Keratinocyte (primary cell): Measurements from ENCODE around the gene AFAP1L1. TPM values are rescaled to one million over a fixed set of nuclear protein-coding genes. Genes with fewer than 3 reads are reported as not detected.

Experiments used
- DNase-seq: peaks from one replicate; pipeline ENCODE4 v3.0.0-alpha.2; 2011; ENCODE audit warnings: low read depth, missing footprints, low spot score
- FAIRE-seq: peaks from 2 replicates; lab custom pipeline; 2011; peaks lifted over from hg19 to GRCh38; lab: Jason Lieb, UNC
- H2AFZ ChIP-seq: 2 replicates; pipeline ENCODE4 v1.6.0; 2012; ENCODE audit warnings: low read length, control low read depth, inconsistent platforms; ENCODE audit not compliant: control insufficient read depth
- H3K27ac ChIP-seq: 2 replicates; pipeline ENCODE4 v1.5.1; 2011; ENCODE audit warnings: low read length; ENCODE audit not compliant: control insufficient read depth, insufficient read depth
- H3K27me3 ChIP-seq: 3 replicates; pipeline ENCODE4 v1.6.0; 2011; ENCODE audit warnings: low read length; ENCODE audit not compliant: control insufficient read depth, insufficient read depth; ENCODE audit errors: extremely low read depth
- H3K36me3 ChIP-seq, 2 experiments: 2 replicates in 1 of 2; 3 replicates in 1 of 2; pipeline ENCODE4 v1.5.1; 2011; ENCODE audit warnings: low read length in 2 of 2, mild to moderate bottlenecking in 1 of 2; ENCODE audit not compliant: control insufficient read depth in 2 of 2, insufficient read depth in 2 of 2; ENCODE audit errors: extremely low read depth in 1 of 2
- H3K4me1 ChIP-seq: 3 replicates; pipeline ENCODE4 v1.5.1; 2011; ENCODE audit warnings: low read length; ENCODE audit not compliant: control insufficient read depth, insufficient read depth; ENCODE audit errors: extremely low read depth
- H3K4me2 ChIP-seq: 3 replicates; pipeline ENCODE4 v1.6.0; 2011; ENCODE audit warnings: low read depth, low read length; ENCODE audit not compliant: control insufficient read depth, insufficient read depth; ENCODE audit errors: extremely low read depth
- H3K4me3 ChIP-seq, 3 experiments: fragments of 200-600 bp in 1 of 3; sonication (generic) in 1 of 3; 2 replicates in 2 of 3; 3 replicates in 1 of 3; pipeline ENCODE4 v1.5.1; 2011 to 2016; ENCODE audit warnings: low read length in 3 of 3, mild to moderate bottlenecking in 3 of 3, control low read depth in 2 of 3, inconsistent platforms in 1 of 3, low read depth in 1 of 3, mixed read lengths in 1 of 3, mixed run types in 1 of 3, moderate library complexity in 1 of 3; ENCODE audit not compliant: control insufficient read depth in 2 of 3, insufficient read depth in 2 of 3; ENCODE audit errors: extremely low read depth in 1 of 3
- H3K79me2 ChIP-seq: 2 replicates; pipeline ENCODE4 v1.6.0; 2012; ENCODE audit warnings: low read length; ENCODE audit not compliant: control insufficient read depth, insufficient read depth
- H3K9ac ChIP-seq: 3 replicates; pipeline ENCODE4 v1.6.0; 2011; ENCODE audit warnings: low read length; ENCODE audit not compliant: control insufficient read depth, insufficient read depth; ENCODE audit errors: extremely low read depth
- H3K9me1 ChIP-seq: 3 replicates; pipeline ENCODE4 v1.6.0; 2011; ENCODE audit warnings: low read length; ENCODE audit not compliant: control insufficient read depth, insufficient read depth; ENCODE audit errors: extremely low read depth
- H3K9me3 ChIP-seq: 2 replicates; pipeline ENCODE4 v1.5.1; 2012; ENCODE audit warnings: low read depth, low read length; ENCODE audit not compliant: control insufficient read depth
- H4K20me1 ChIP-seq: 3 replicates; pipeline ENCODE4 v1.6.0; 2011; ENCODE audit warnings: low read length; ENCODE audit not compliant: control insufficient read depth, insufficient read depth; ENCODE audit errors: extremely low read depth
- CTCF ChIP-seq, 3 experiments: IDR thresholded peaks in 1 of 3; conservative IDR thresholded peaks in 1 of 3; optimal IDR thresholded peaks in 1 of 3; 2 replicates in 2 of 3; 3 replicates in 1 of 3; pipeline versions ENCODE3 to v1.5.1; 2011; ENCODE audit warnings: low read length in 3 of 3, mild to moderate bottlenecking in 3 of 3, moderate library complexity in 2 of 3, control low read depth in 1 of 3, inconsistent platforms in 1 of 3; ENCODE audit not compliant: insufficient read depth in 2 of 3; ENCODE audit errors: extremely low read depth in 1 of 3
- EZH2 ChIP-seq: IDR thresholded peaks from one replicate; pipeline ENCODE4 v1.6.1; 2012; ENCODE audit warnings: inconsistent platforms, mild to moderate bottlenecking, low read length, moderate library complexity
- dilution Hi-C: fragments of 300-500 bp; cut with MboI; formaldehyde crosslinking; loops from one replicate; pipeline ENCODE4 v1.7.0; 2020; ENCODE audit warnings: low sequenced_read_pairs; ENCODE audit not compliant: extremely low pct_ligation_motif_present
- polyA minus RNA-seq, 3 experiments: library from RNA; depleted of rRNA, polyadenylated mRNA; stranded (reverse); fragments of >200 nt; gene quantifications; 1 replicate in 1 of 3; 2 replicates in 1 of 3; 3 replicates in 1 of 3; pipeline ENCODE4 v1.2.3, GENCODE V29; 2011
- polyA plus RNA-seq, 5 experiments: library from polyadenylated mRNA; depleted of rRNA in 3 of 5; stranded (reverse) in 3 of 5; stranded (forward) in 1 of 5; unstranded in 1 of 5; fragments of >200 nt; gene quantifications; 1 replicate in 1 of 5; 2 replicates in 3 of 5; 3 replicates in 1 of 5; pipeline versions ENCODE4 v1.2.1 to v1.2.3, GENCODE V29; 2011 to 2012; ENCODE audit warnings: missing spikeins in 2 of 5, low read depth in 1 of 5, low replicate concordance in 1 of 5

The AFAP1L1 gene
- polyA plus RNA-seq = 3.6 to 5.0 TPM (median 4.6 TPM) in 3 replicates
- 8.0 TPM for polyA plus RNA-seq (2011; ENCODE audit: low read depth)
- polyA plus RNA-seq (2011; cell fraction: cytosol; rRNA removed) = 5.5 and 5.6 TPM in 2 replicates
- 4.9 and 5.9 TPM in 2 replicates for polyA plus RNA-seq (2011; cell fraction: nucleus; rRNA removed)
- 5.2 and 8.2 TPM in 2 replicates for polyA plus RNA-seq (2012; ENCODE audit: low replicate concordance)
- 5.1 to 9.3 TPM (median 8.1 TPM) in 3 replicates for polyA minus RNA-seq
- polyA minus RNA-seq (2011; cell fraction: cytosol; rRNA and poly(A)+ RNA removed) = 4.0 TPM
- 2.5 and 3.6 TPM in 2 replicates for polyA minus RNA-seq (2011; cell fraction: nucleus; rRNA and poly(A)+ RNA removed)

- DNase-seq (no peak), FAIRE-seq (peak; percentile 46)
- Histone ChIP-seq H3K4me2 (peak within 1 kb of the TSS; percentile 79), H3K79me2 (no peaks in the 10 kb centered on the region), H3K4me1 (peaks cover 7% of the 10 kb centered on the region), H4K20me1 (no peaks in the 10 kb centered on the region), H3K4me3 (peak within 1 kb of the TSS; percentile 61 to 78 (median 72)), H3K36me3 (no peaks in the 10 kb centered on the region), H3K9ac (peak within 1 kb of the TSS; percentile 78), H2AFZ (peak within 1 kb of the TSS; percentile 92), H3K27me3 (no peaks in the 10 kb centered on the region), H3K9me1 (no peaks in the 10 kb centered on the region), H3K27ac (peak within 1 kb of the TSS; percentile 56), H3K9me3 (peaks cover 2% of the 10 kb centered on the region)
- dilution Hi-C loops = no loop called here
- TF ChIP-seq CTCF (optimal IDR thresholded peaks at IDR 0.05 in 1 of 3, IDR thresholded peaks at IDR 0.05 in 1 of 3, conservative IDR thresholded peaks at IDR 0.05 in 1 of 3; ENCODE audit: extremely low read depth in 1 of 3, insufficient read depth in 2 of 3, low read length in 3 of 3) (no peak), EZH2 (no peak)
Measured at GRCh38 chr5:149271716-149272563, at the start of gene AFAP1L1. Gene AFAP1L1 (plus strand): TSS chr5:149271859. CDS start chr5:149271969, 110 bp downstream.

- H3K9me1 ChIP-seq = no peaks in the 10 kb centered on the region
- H3K9ac ChIP-seq = no peak overlapping the region
- H3K4me2 ChIP-seq = no peak overlapping the region
- H3K36me3 ChIP-seq = no peaks in the 10 kb centered on the region
- no peaks in the 10 kb centered on the region for H3K9me3 ChIP-seq
- no peak for TF ChIP-seq EZH2
- no peak for TF ChIP-seq CTCF (optimal IDR thresholded peaks at IDR 0.05 in 1 of 3, IDR thresholded peaks at IDR 0.05 in 1 of 3, conservative IDR thresholded peaks at IDR 0.05 in 1 of 3; ENCODE audit: extremely low read depth in 1 of 3, insufficient read depth in 2 of 3, low read length in 3 of 3)
- peaks cover 9% of the 10 kb centered on the region for H3K4me1 ChIP-seq
- no peak overlapping the region for H3K27ac ChIP-seq
- no peaks in the 10 kb centered on the region for H3K27me3 ChIP-seq
- H4K20me1 ChIP-seq = no peaks in the 10 kb centered on the region
- no peaks in the 10 kb centered on the region for H3K79me2 ChIP-seq
- FAIRE-seq (no peak), DNase-seq (no peak)
- no peak overlapping the region for H2AFZ ChIP-seq
- H3K4me3 ChIP-seq = no peak overlapping the region
- dilution Hi-C loops = no loop called here
Measured at GRCh38 chr5:149223081-149223848, 48.4 kb upstream of the AFAP1L1 start.
